BJ (cell line): Measurements from ENCODE around the gene COL27A1. TPM values are rescaled to one million over a fixed set of nuclear protein-coding genes. Genes with fewer than 3 reads are reported as not detected.

Experiments used
- CTCF ChIA-PET: fragments of 350-600 bp; formaldehyde crosslinking; extraction: SDS; loops from one replicate; lab custom pipeline; 2021; ENCODE audit warnings: antibody characterized with exemption, inconsistent platforms; lab: Yijun Ruan, JAX
- POLR2A ChIA-PET: fragments of 300-600 bp; sonication (Branson Sonifier 250); formaldehyde crosslinking; extraction: SDS; loops from one replicate; lab custom pipeline; 2021; ENCODE audit warnings: antibody characterized with exemption; lab: Charles Lee
- DNase-seq: peaks from one replicate; pipeline ENCODE4 v3.0.0-alpha.2; 2011; ENCODE audit warnings: low read depth
- H3K27me3 ChIP-seq: 2 replicates; pipeline ENCODE4 v1.6.0; 2011; ENCODE audit warnings: low read length; ENCODE audit not compliant: control insufficient read depth, insufficient read depth
- H3K36me3 ChIP-seq: 2 replicates; pipeline ENCODE4 v1.5.1; 2011; ENCODE audit warnings: low read length; ENCODE audit not compliant: control insufficient read depth, insufficient read depth
- H3K4me3 ChIP-seq: 2 replicates; pipeline ENCODE4 v1.5.1; 2011; ENCODE audit warnings: low read depth, mild to moderate bottlenecking, control low read depth, low read length
- polyA plus RNA-seq: library from polyadenylated mRNA; depleted of rRNA; stranded (reverse); fragments of >200 nt; gene quantifications from 2 replicates; pipeline ENCODE4 v1.2.3, GENCODE V29; 2011; rRNA removed
- small RNA-seq: library from RNA; depleted of rRNA; stranded (forward); fragments of <200 nt; gene quantifications from one replicate; pipeline ENCODE3, GENCODE V24; 2012; ENCODE audit warnings: low replicate concordance, low read depth; ENCODE audit not compliant: insufficient read length
- TF ChIP-seq, protein P1 (sequence below): IDR thresholded peaks from 2 replicates; pipeline ENCODE4 v1.5.1; 2011; ENCODE audit warnings: low read depth, mild to moderate bottlenecking, control low read depth, inconsistent platforms, low read length, moderate library complexity; ENCODE audit not compliant: insufficient read depth

Gene COL27A1
- polyA plus RNA-seq, 1 experiment, result 16.6 TPM

- no peaks in the 10 kb centered on the region for H3K27me3 ChIP-seq
- CTCF ChIA-PET, result no interaction called here
- TF ChIP-seq, protein P1, sequence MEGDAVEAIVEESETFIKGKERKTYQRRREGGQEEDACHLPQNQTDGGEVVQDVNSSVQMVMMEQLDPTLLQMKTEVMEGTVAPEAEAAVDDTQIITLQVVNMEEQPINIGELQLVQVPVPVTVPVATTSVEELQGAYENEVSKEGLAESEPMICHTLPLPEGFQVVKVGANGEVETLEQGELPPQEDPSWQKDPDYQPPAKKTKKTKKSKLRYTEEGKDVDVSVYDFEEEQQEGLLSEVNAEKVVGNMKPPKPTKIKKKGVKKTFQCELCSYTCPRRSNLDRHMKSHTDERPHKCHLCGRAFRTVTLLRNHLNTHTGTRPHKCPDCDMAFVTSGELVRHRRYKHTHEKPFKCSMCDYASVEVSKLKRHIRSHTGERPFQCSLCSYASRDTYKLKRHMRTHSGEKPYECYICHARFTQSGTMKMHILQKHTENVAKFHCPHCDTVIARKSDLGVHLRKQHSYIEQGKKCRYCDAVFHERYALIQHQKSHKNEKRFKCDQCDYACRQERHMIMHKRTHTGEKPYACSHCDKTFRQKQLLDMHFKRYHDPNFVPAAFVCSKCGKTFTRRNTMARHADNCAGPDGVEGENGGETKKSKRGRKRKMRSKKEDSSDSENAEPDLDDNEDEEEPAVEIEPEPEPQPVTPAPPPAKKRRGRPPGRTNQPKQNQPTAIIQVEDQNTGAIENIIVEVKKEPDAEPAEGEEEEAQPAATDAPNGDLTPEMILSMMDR, result no peak
Measured at GRCh38 chr9:114357911-114358328, 202.6 kb downstream of the COL27A1 start.

GRCh38 chr9:114359801-114360200 is 204.5 kb downstream of the COL27A1 start:
- TF ChIP-seq, protein P1, result no peak
- no peak for DNase-seq
- no peak overlapping the region for H3K4me3 ChIP-seq
- ChIA-PET CTCF (no interaction called here), POLR2A (no interaction called here)
- H3K27me3 ChIP-seq, result no peaks in the 10 kb centered on the region
- peaks cover 52% of the 10 kb centered on the region for H3K36me3 ChIP-seq

More at GRCh38 chr9:114357911-114358328, 202.6 kb downstream of the COL27A1 start:
- H3K4me3 ChIP-seq, result no peak overlapping the region
- no peak for DNase-seq
- peaks cover 53% of the 10 kb centered on the region for H3K36me3 ChIP-seq
- POLR2A ChIA-PET, result no interaction called here

GRCh38 chr9:114361542-114361941 is 206.2 kb downstream of the COL27A1 start:
- H3K27me3 ChIP-seq, result no peaks in the 10 kb centered on the region
- TF ChIP-seq, protein P1, result no peak
- no peak for DNase-seq
- ChIA-PET POLR2A (no interaction called here), CTCF (no interaction called here)
- no peak overlapping the region for H3K4me3 ChIP-seq
- H3K36me3 ChIP-seq, result peaks cover 45% of the 10 kb centered on the region

Small RNA genes lying within 50 kb of the gene (small RNA-seq; reads per million reads assigned to genes)
- 2,510 reads per million, percentile 98 among the genes with 10 or more reads in this experiment for gene MIR455

Other genes starting within 250 kb of the COL27A1 start
- 0.22 and 0.23 TPM in 2 replicates for gene AMBP, start 77.2 kb upstream of the COL27A1 start, polyA plus RNA-seq
- gene KIF12, start 56.2 kb upstream of the COL27A1 start, polyA plus RNA-seq, result 0.07 TPM in 2 replicates
- not detected in 2 replicates for gene ORM1, start 167.6 kb downstream of the COL27A1 start, polyA plus RNA-seq
- not detected in 2 replicates for gene ORM2, start 174.3 kb downstream of the COL27A1 start, polyA plus RNA-seq
- 6.3 and 11.8 TPM in 2 replicates for gene AKNA, start 232.4 kb downstream of the COL27A1 start, polyA plus RNA-seq